AG09309 (cell line): ENCODE data around the gene PARD3B.

ENCODE experiments used
- DNase-seq: peaks from one replicate; pipeline ENCODE4 v3.0.0-alpha.2; 2010; ENCODE audit warnings: low read depth
- H3K4me3 ChIP-seq: 2 replicates; pipeline ENCODE4 v1.5.1; 2011; ENCODE audit warnings: mild to moderate bottlenecking, low read depth, low read length, moderate library complexity; ENCODE audit not compliant: control insufficient read depth
- CTCF ChIP-seq: IDR thresholded peaks from 2 replicates; pipeline ENCODE4 v1.5.1; 2011; ENCODE audit warnings: mild to moderate bottlenecking, low read depth, low read length, inconsistent platforms; ENCODE audit not compliant: insufficient read depth, control insufficient read depth; ENCODE audit errors: missing control alignments

The PARD3B gene

GRCh38 chr2:205020673-205021072 lies 475.4 kb downstream of the PARD3B start:
- DNase-seq: no peak
- no peak for TF ChIP-seq CTCF
- H3K4me3 ChIP-seq: no peak overlapping the region

- DNase-seq: no peak
- no peak for TF ChIP-seq CTCF
- H3K4me3 ChIP-seq: no peak overlapping the region
Measured at GRCh38 chr2:205022841-205023240, 477.6 kb downstream of the PARD3B start.

GRCh38 chr2:205024822-205025518 lies 479.7 kb downstream of the PARD3B start:
- peak; percentile 85 for DNase-seq
- no peak overlapping the region for H3K4me3 ChIP-seq
- no peak for TF ChIP-seq CTCF

GRCh38 chr2:205025580-205026240 lies 480.4 kb downstream of the PARD3B start:
- H3K4me3 ChIP-seq: no peak overlapping the region
- no peak for TF ChIP-seq CTCF
- no peak for DNase-seq

GRCh38 chr2:205030695-205031094 lies 485.4 kb downstream of the PARD3B start:
- DNase-seq: no peak
- no peak for TF ChIP-seq CTCF
- no peak overlapping the region for H3K4me3 ChIP-seq

GRCh38 chr2:205032093-205032551 lies 486.8 kb downstream of the PARD3B start:
- TF ChIP-seq CTCF: no peak
- no peak overlapping the region for H3K4me3 ChIP-seq
- DNase-seq: no peak
